K562 (cell line): Measurements from ENCODE around the gene KRTAP5-6. TPM values are rescaled to one million over a fixed set of nuclear protein-coding genes. Genes with fewer than 3 reads are reported as not detected.

Experiments used
- ARHGAP35 ChIP-seq: fragments of 450-650 bp; IDR thresholded peaks from 2 replicates; pipeline ENCODE4 v1.6.1; 2018; ENCODE audit not compliant: partially characterized antibody
- ARID2 ChIP-seq: fragments of 450-650 bp; IDR thresholded peaks from 2 replicates; pipeline ENCODE4 v1.6.1; 2017; ENCODE audit warnings: antibody characterized with exemption, mild to moderate bottlenecking
- BRD4 ChIP-seq: fragments of 200-600 bp; sonication (generic); IDR thresholded peaks from 2 replicates; pipeline ENCODE4 v1.6.1; 2017; ENCODE audit warnings: inconsistent platforms
- C11orf30 ChIP-seq: fragments of 450-650 bp; IDR thresholded peaks from 2 replicates; pipeline ENCODE4 v1.6.1; 2016; ENCODE audit warnings: low read depth, mild to moderate bottlenecking
- CBX3 ChIP-seq, 2 experiments: IDR thresholded peaks; 1 replicate in 1 of 2; 2 replicates in 1 of 2; pipeline ENCODE4 v1.6.1; 2012; ENCODE audit warnings: inconsistent platforms in 2 of 2, low read length in 2 of 2, borderline replicate concordance in 1 of 2, control low read depth in 1 of 2
- CEBPG ChIP-seq, 3 experiments: fragments of 200-800 bp in 1 of 3; sonication (Bioruptor generic) in 1 of 3; sonication (generic) in 1 of 3; formaldehyde crosslinking in 1 of 3; IDR thresholded peaks in 2 of 3; conservative IDR thresholded peaks in 1 of 3; 2 replicates each; pipeline versions ENCODE4 v1.6.1 to v1.8.0; 2016 to 2022; ENCODE audit warnings: missing compliant biosample characterization in 2 of 3, missing genetic modification characterization in 2 of 3, mild to moderate bottlenecking in 1 of 3, missing genetic modification reagents in 1 of 3
- CREM ChIP-seq: IDR thresholded peaks from 2 replicates; pipeline ENCODE4 v1.6.1; 2014; ENCODE audit warnings: antibody characterized with exemption, low read depth
- DEAF1 ChIP-seq: fragments of 450-650 bp; formaldehyde crosslinking; IDR thresholded peaks from 2 replicates; pipeline ENCODE4 v1.4.0; 2020; ENCODE audit warnings: mild to moderate bottlenecking, moderate library complexity
- FOXK2 ChIP-seq, 2 experiments: fragments of 450-650 bp; IDR thresholded peaks in 1 of 2; conservative IDR thresholded peaks in 1 of 2; 2 replicates each; pipeline ENCODE4 v1.6.1; 2016; ENCODE audit warnings: low read depth in 2 of 2, mild to moderate bottlenecking in 1 of 2
- GABPB1 ChIP-seq: sonication (generic); formaldehyde crosslinking; IDR thresholded peaks from 2 replicates; pipeline ENCODE4 v1.8.0; 2022; ENCODE audit warnings: mild to moderate bottlenecking, missing genetic modification reagents
- HDGF ChIP-seq: fragments of 450-650 bp; IDR thresholded peaks from 2 replicates; pipeline ENCODE4 v1.6.1; 2016
- ILK ChIP-seq: fragments of 450-650 bp; IDR thresholded peaks from 2 replicates; pipeline ENCODE4 v1.6.1; 2016; ENCODE audit warnings: missing genetic modification characterization, low read depth, mild to moderate bottlenecking, missing compliant biosample characterization, moderate library complexity, borderline replicate concordance
- KDM2B ChIP-seq: fragments of 250-450 bp; sonication (Bioruptor Pico); IDR thresholded peaks from 2 replicates; pipeline ENCODE4 v1.8.0; 2021; ENCODE audit warnings: mild to moderate bottlenecking, moderate library complexity
- KLF6 ChIP-seq: fragments of 250-450 bp; sonication (Bioruptor Pico); IDR thresholded peaks from 2 replicates; pipeline ENCODE4 v1.4.0; 2020; ENCODE audit warnings: mild to moderate bottlenecking, moderate library complexity, borderline replicate concordance
- MAZ ChIP-seq, 2 experiments: fragments of 450-650 bp in 1 of 2; sonication (generic) in 1 of 2; formaldehyde crosslinking; IDR thresholded peaks in 1 of 2; conservative IDR thresholded peaks in 1 of 2; 2 replicates each; pipeline versions ENCODE4 v1.4.0 to v1.5.0; 2020; ENCODE audit warnings: mild to moderate bottlenecking in 1 of 2, missing genetic modification reagents in 1 of 2
- MECOM ChIP-seq: fragments of 250-450 bp; sonication (Bioruptor Pico); IDR thresholded peaks from 2 replicates; pipeline ENCODE4 v1.8.0; 2022; ENCODE audit warnings: inconsistent platforms
- NCOA6 ChIP-seq: fragments of 450-650 bp; IDR thresholded peaks from 2 replicates; pipeline ENCODE4 v1.6.1; 2017; ENCODE audit warnings: mild to moderate bottlenecking
- NR2C2 ChIP-seq, 2 experiments: fragments of 200-800 bp in 1 of 2; sonication (Bioruptor generic) in 1 of 2; sonication (generic) in 1 of 2; formaldehyde crosslinking in 1 of 2; IDR thresholded peaks; 2 replicates each; pipeline versions ENCODE4 v1.6.1 to v1.8.0; 2016 to 2022; ENCODE audit warnings: mild to moderate bottlenecking in 1 of 2, missing compliant biosample characterization in 1 of 2, missing genetic modification characterization in 1 of 2, missing genetic modification reagents in 1 of 2
- RAD21 ChIP-seq, 2 experiments: fragments of 250-450 bp in 1 of 2; fragments of 450-650 bp in 1 of 2; sonication (Bioruptor Pico) in 1 of 2; formaldehyde crosslinking in 1 of 2; IDR thresholded peaks in 1 of 2; conservative IDR thresholded peaks in 1 of 2; 2 replicates each; pipeline versions ENCODE4 v1.4.0 to v1.8.0; 2020 to 2022; ENCODE audit warnings: mild to moderate bottlenecking in 2 of 2, moderate library complexity in 1 of 2
- RB1 ChIP-seq: fragments of 450-650 bp; IDR thresholded peaks from 2 replicates; pipeline ENCODE4 v1.6.1; 2017; ENCODE audit warnings: low read depth, mild to moderate bottlenecking
- SMC3 ChIP-seq: conservative IDR thresholded peaks from 2 replicates; pipeline ENCODE4 v1.6.1; 2011; ENCODE audit warnings: low read depth, low read length, improper control_type of control experiment; ENCODE audit not compliant: insufficient read depth
- STAG1 ChIP-seq: sonication (generic); formaldehyde crosslinking; IDR thresholded peaks from 2 replicates; pipeline ENCODE4 v1.5.0; 2020; ENCODE audit warnings: missing genetic modification reagents, borderline replicate concordance
- TBP ChIP-seq: optimal IDR thresholded peaks from 2 replicates; pipeline ENCODE3; 2011; ENCODE audit warnings: low read depth, low read length, improper control_type of control experiment
- ZFP1 ChIP-seq: fragments of 450-650 bp; formaldehyde crosslinking; IDR thresholded peaks from 2 replicates; pipeline ENCODE4 v1.4.0; 2020; ENCODE audit warnings: mild to moderate bottlenecking, mixed read lengths
- ZNF695 ChIP-seq: fragments of 450-650 bp; formaldehyde crosslinking; IDR thresholded peaks from 2 replicates; pipeline ENCODE4 v1.4.0; 2020; ENCODE audit warnings: mild to moderate bottlenecking, moderate library complexity
- polyA plus RNA-seq, 8 experiments: library from polyadenylated mRNA; depleted of rRNA in 4 of 8; stranded (reverse) in 5 of 8; unstranded in 3 of 8; fragments of >200 nt; fragmentation: Nextera tagmentation in 2 of 8; fragmentation: Illumina TruSeq in 1 of 8; extraction: Ambion mirVana in 2 of 8; extraction: Trizol in 1 of 8; gene quantifications; 2 replicates each; pipeline versions ENCODE4 v1.2.1 to v1.2.3, GENCODE V29; 2011 to 2014; ENCODE audit warnings: inconsistent platforms in 1 of 8, missing spikeins in 1 of 8
- total RNA-seq, 7 experiments: library from RNA; depleted of rRNA in 6 of 7; stranded (reverse); fragments of >200 nt in 6 of 7; fragmentation: Illumina TruSeq in 2 of 7; extraction: Trizol in 2 of 7; gene quantifications; 2 replicates each; pipeline versions ENCODE4 v1.2.1 to v1.2.3, GENCODE V29; 2011 to 2021; ENCODE audit warnings: low replicate concordance in 1 of 7
- TF ChIP-seq, protein P1 (sequence below): fragments of 450-650 bp; conservative IDR thresholded peaks from 2 replicates; pipeline ENCODE4 v1.6.1; 2016; ENCODE audit warnings: missing genetic modification characterization, low read depth, mild to moderate bottlenecking, control low read depth, missing compliant biosample characterization

The KRTAP5-6 gene
- total and polyA plus RNA-seq, 9 of the 15 experiments (the other 6 are each of a cell fraction or from before 2014, with no cell fraction given): not detected

- TF ChIP-seq MAZ (CRISPR knock-in tag; conservative IDR thresholded peaks at IDR 0.05 in 1 of 2, IDR thresholded peaks at IDR 0.05 in 1 of 2): 0 out of 4 replicates have a peak, but pooled peaks of 1 of the 2 experiments have one; percentile 24
- no peak for TF ChIP-seq ARHGAP35
- peak; percentile 68; the same call in 1 of the 2 replicates for TF ChIP-seq ARID2
- TF ChIP-seq STAG1 (CRISPR knock-in tag): peak; percentile 73; the same call in 1 of the 2 replicates
- no peak for TF ChIP-seq NR2C2 (CRISPR knock-in tag; IDR thresholded peaks at IDR 0.05)
- TF ChIP-seq NR2C2 (tag; IDR thresholded peaks at IDR 0.05): no peak
- TF ChIP-seq, protein P1, sequence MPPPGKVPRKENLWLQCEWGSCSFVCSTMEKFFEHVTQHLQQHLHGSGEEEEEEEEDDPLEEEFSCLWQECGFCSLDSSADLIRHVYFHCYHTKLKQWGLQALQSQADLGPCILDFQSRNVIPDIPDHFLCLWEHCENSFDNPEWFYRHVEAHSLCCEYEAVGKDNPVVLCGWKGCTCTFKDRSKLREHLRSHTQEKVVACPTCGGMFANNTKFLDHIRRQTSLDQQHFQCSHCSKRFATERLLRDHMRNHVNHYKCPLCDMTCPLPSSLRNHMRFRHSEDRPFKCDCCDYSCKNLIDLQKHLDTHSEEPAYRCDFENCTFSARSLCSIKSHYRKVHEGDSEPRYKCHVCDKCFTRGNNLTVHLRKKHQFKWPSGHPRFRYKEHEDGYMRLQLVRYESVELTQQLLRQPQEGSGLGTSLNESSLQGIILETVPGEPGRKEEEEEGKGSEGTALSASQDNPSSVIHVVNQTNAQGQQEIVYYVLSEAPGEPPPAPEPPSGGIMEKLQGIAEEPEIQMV: no peak
- TF ChIP-seq RB1: peak; percentile 56
- TF ChIP-seq CREM: peak; percentile 18; the same call in 1 of the 2 replicates
- TF ChIP-seq SMC3: peak; percentile 90
- TF ChIP-seq HDGF: no peak
- no peak for TF ChIP-seq C11orf30
- TF ChIP-seq DEAF1 (CRISPR knock-in tag): peak; percentile 73
- no peak for TF ChIP-seq MECOM
- no peak for TF ChIP-seq CBX3 (IDR thresholded peaks at IDR 0.05; ENCODE audit: borderline replicate concordance in 1 of 2, low read length in 2 of 2)
- no peak for TF ChIP-seq CEBPG (CRISPR knock-in tag; IDR thresholded peaks at IDR 0.05)
- no peak for TF ChIP-seq CEBPG (tag; conservative IDR thresholded peaks at IDR 0.05 in 1 of 2, IDR thresholded peaks at IDR 0.05 in 1 of 2)
- no peak for TF ChIP-seq KLF6 (CRISPR knock-in tag)
- 0 out of 2 replicates have a peak, but pooled peaks have one; percentile 51 for TF ChIP-seq KDM2B (CRISPR knock-in tag)
- TF ChIP-seq ZNF695 (CRISPR knock-in tag): no peak
- no peak for TF ChIP-seq FOXK2 (conservative IDR thresholded peaks at IDR 0.05 in 1 of 2, IDR thresholded peaks at IDR 0.05 in 1 of 2; ENCODE audit: low read depth in 2 of 2)
- no peak for TF ChIP-seq BRD4
- peak; percentile 32 for TF ChIP-seq TBP
- no peak for TF ChIP-seq NCOA6
- TF ChIP-seq RAD21 (CRISPR knock-in tag; conservative IDR thresholded peaks at IDR 0.05 in 1 of 2, IDR thresholded peaks at IDR 0.05 in 1 of 2): peak; percentile 84 to 91
- TF ChIP-seq ILK: no peak
- 0 out of 2 replicates have a peak, but pooled peaks have one; percentile 27 for TF ChIP-seq GABPB1 (CRISPR knock-in tag)
- no peak for TF ChIP-seq ZFP1
Observed at GRCh38 chr11:1652771-1653540, 44.0 kb upstream of the KRTAP5-6 start (continued).
